ENCODE results near the gene GLRX3.
A peak's percentile ranks its signal among the peaks of the same experiment; 100 is the strongest.

GLRX3 gene

GRCh38 chr10:130127364-130128061 lies 8.7 kb upstream of the GLRX3 start:
- H3K9me3 Mint-ChIP-seq: no peaks in the 10 kb centered on the region
- H3K27me3 Mint-ChIP-seq: peaks cover 9% of the 10 kb centered on the region
- no peak overlapping the region for H3K27ac Mint-ChIP-seq

GRCh38 chr10:130128062-130128781 lies 8.0 kb upstream of the GLRX3 start:
- Mint-ChIP-seq H3K27me3 (peaks cover 9% of the 10 kb centered on the region), H3K4me1 (peaks cover 7% of the 10 kb centered on the region), H3K9me3 (no peaks in the 10 kb centered on the region)

More at GRCh38 chr10:130127364-130128061, 8.7 kb upstream of the GLRX3 start:
- Mint-ChIP-seq H3K4me3 (no peak overlapping the region), H3K4me1 (peaks cover 7% of the 10 kb centered on the region), H3K36me3 (no peaks in the 10 kb centered on the region)

GRCh38 chr10:130128922-130129321 lies 7.3 kb upstream of the GLRX3 start:
- H3K9me3 Mint-ChIP-seq: no peaks in the 10 kb centered on the region
- no peak overlapping the region for H3K27ac Mint-ChIP-seq
- H3K4me3 Mint-ChIP-seq: no peak overlapping the region
- no peaks in the 10 kb centered on the region for H3K36me3 Mint-ChIP-seq
- H3K4me1 Mint-ChIP-seq: peaks cover 7% of the 10 kb centered on the region
- H3K27me3 Mint-ChIP-seq: peaks cover 9% of the 10 kb centered on the region

More at GRCh38 chr10:130128062-130128781, 8.0 kb upstream of the GLRX3 start:
- Mint-ChIP-seq H3K36me3 (no peaks in the 10 kb centered on the region), H3K27ac (no peak overlapping the region), H3K4me3 (no peak overlapping the region)

GRCh38 chr10:130135676-130136225 lies 440 bp upstream of the GLRX3 start:
- Mint-ChIP-seq H3K27me3 (peaks cover 4% of the 10 kb centered on the region), H3K27ac (peak overlapping the region; percentile 59), H3K4me3 (peak overlapping the region; percentile 76), H3K9me3 (no peaks in the 10 kb centered on the region), H3K4me1 (peaks cover 30% of the 10 kb centered on the region), H3K36me3 (peaks cover 4% of the 10 kb centered on the region)

GRCh38 chr10:130137090-130137448 lies 878 bp downstream of the GLRX3 start:
- H3K4me1 Mint-ChIP-seq: peaks cover 43% of the 10 kb centered on the region
- peaks cover 4% of the 10 kb centered on the region for H3K36me3 Mint-ChIP-seq
- peak overlapping the region; percentile 6 for H3K27ac Mint-ChIP-seq
- H3K27me3 Mint-ChIP-seq: no peaks in the 10 kb centered on the region
- H3K9me3 Mint-ChIP-seq: no peaks in the 10 kb centered on the region
- peak overlapping the region; percentile 88 for H3K4me3 Mint-ChIP-seq

- H3K27ac Mint-ChIP-seq: peak overlapping the region; percentile 49
- no peaks in the 10 kb centered on the region for H3K9me3 Mint-ChIP-seq
- H3K36me3 Mint-ChIP-seq: peaks cover 9% of the 10 kb centered on the region
- H3K4me1 Mint-ChIP-seq: peaks cover 51% of the 10 kb centered on the region
- peak overlapping the region; percentile 88 for H3K4me3 Mint-ChIP-seq
- H3K27me3 Mint-ChIP-seq: no peaks in the 10 kb centered on the region
Observed at GRCh38 chr10:130137659-130138478, 1.7 kb downstream of the GLRX3 start.

- peak overlapping the region; percentile 49 for H3K27ac Mint-ChIP-seq
Observed at GRCh38 chr10:130138479-130138866, 2.3 kb downstream of the GLRX3 start.

GRCh38 chr10:130140425-130140824 lies 4.2 kb downstream of the GLRX3 start:
- H3K4me3 Mint-ChIP-seq: peak overlapping the region; percentile 33

More at GRCh38 chr10:130138479-130138866, 2.3 kb downstream of the GLRX3 start:
- peak overlapping the region; percentile 88 for H3K4me3 Mint-ChIP-seq
- no peaks in the 10 kb centered on the region for H3K9me3 Mint-ChIP-seq
- no peaks in the 10 kb centered on the region for H3K27me3 Mint-ChIP-seq
- peaks cover 55% of the 10 kb centered on the region for H3K4me1 Mint-ChIP-seq
- H3K36me3 Mint-ChIP-seq: peaks cover 9% of the 10 kb centered on the region

GRCh38 chr10:130141038-130141437 lies 4.8 kb downstream of the GLRX3 start:
- Mint-ChIP-seq H3K4me3 (peak overlapping the region; percentile 33), H3K36me3 (peaks cover 11% of the 10 kb centered on the region), H3K27me3 (no peaks in the 10 kb centered on the region), H3K4me1 (peaks cover 59% of the 10 kb centered on the region), H3K9me3 (no peaks in the 10 kb centered on the region), H3K27ac (no peak overlapping the region)

More at GRCh38 chr10:130140425-130140824, 4.2 kb downstream of the GLRX3 start:
- Mint-ChIP-seq H3K27me3 (no peaks in the 10 kb centered on the region), H3K4me1 (peaks cover 57% of the 10 kb centered on the region), H3K27ac (no peak overlapping the region), H3K36me3 (peaks cover 11% of the 10 kb centered on the region), H3K9me3 (no peaks in the 10 kb centered on the region)

- no peaks in the 10 kb centered on the region for H3K27me3 Mint-ChIP-seq
- peak overlapping the region; percentile 45 for H3K4me3 Mint-ChIP-seq
- peaks cover 11% of the 10 kb centered on the region for H3K36me3 Mint-ChIP-seq
- H3K9me3 Mint-ChIP-seq: no peaks in the 10 kb centered on the region
- peaks cover 63% of the 10 kb centered on the region for H3K4me1 Mint-ChIP-seq
- peak overlapping the region; percentile 35 for H3K27ac Mint-ChIP-seq
Observed at GRCh38 chr10:130141460-130141859, 5.3 kb downstream of the GLRX3 start.

- Mint-ChIP-seq H3K4me3 (peak overlapping the region; percentile 45), H3K36me3 (peaks cover 11% of the 10 kb centered on the region), H3K27me3 (no peaks in the 10 kb centered on the region), H3K27ac (no peak overlapping the region), H3K9me3 (no peaks in the 10 kb centered on the region), H3K4me1 (peaks cover 66% of the 10 kb centered on the region)
Observed at GRCh38 chr10:130141878-130142277, 5.7 kb downstream of the GLRX3 start.

- Mint-ChIP-seq H3K9me3 (no peaks in the 10 kb centered on the region), H3K36me3 (peaks cover 16% of the 10 kb centered on the region), H3K27me3 (no peaks in the 10 kb centered on the region), H3K27ac (no peak overlapping the region), H3K4me3 (no peak overlapping the region), H3K4me1 (peaks cover 56% of the 10 kb centered on the region)
Observed at GRCh38 chr10:130146042-130146441, 9.9 kb downstream of the GLRX3 start.

GRCh38 chr10:130159192-130159794 lies 23.1 kb downstream of the GLRX3 start:
- Mint-ChIP-seq H3K36me3 (peaks cover 17% of the 10 kb centered on the region), H3K27me3 (no peaks in the 10 kb centered on the region), H3K4me3 (no peak overlapping the region)

GRCh38 chr10:130160775-130161174 lies 24.6 kb downstream of the GLRX3 start:
- Mint-ChIP-seq H3K27ac (no peak overlapping the region), H3K4me3 (no peak overlapping the region), H3K9me3 (no peaks in the 10 kb centered on the region), H3K36me3 (peaks cover 8% of the 10 kb centered on the region), H3K4me1 (peaks cover 23% of the 10 kb centered on the region), H3K27me3 (no peaks in the 10 kb centered on the region)

More at GRCh38 chr10:130159192-130159794, 23.1 kb downstream of the GLRX3 start:
- no peaks in the 10 kb centered on the region for H3K9me3 Mint-ChIP-seq
- peaks cover 36% of the 10 kb centered on the region for H3K4me1 Mint-ChIP-seq
- no peak overlapping the region for H3K27ac Mint-ChIP-seq

GRCh38 chr10:130161331-130161730 lies 25.1 kb downstream of the GLRX3 start:
- Mint-ChIP-seq H3K9me3 (no peaks in the 10 kb centered on the region), H3K4me1 (peaks cover 24% of the 10 kb centered on the region), H3K27me3 (no peaks in the 10 kb centered on the region), H3K27ac (peak overlapping the region; percentile 80), H3K36me3 (peaks cover 10% of the 10 kb centered on the region), H3K4me3 (no peak overlapping the region)

All from activated naive CD4-positive, alpha-beta T cell treated with anti-CD3 and anti-CD28 coated beads, Interleukin-2, amount 50 U/mL, for 24 hours (primary cell).